SK-N-MC (cell line): ENCODE results near the gene ABI3BP.

Experiments
- EZH2 ChIP-seq: fragments of 200-600 bp; sonication (generic); IDR thresholded peaks from one replicate; pipeline ENCODE4 v1.6.1; 2017; ENCODE audit warnings: antibody characterized with exemption
- FOXP2 ChIP-seq: optimal IDR thresholded peaks from 2 replicates; pipeline ENCODE3; 2011; ENCODE audit warnings: mild to moderate bottlenecking, moderate library complexity; ENCODE audit not compliant: insufficient read depth; ENCODE audit errors: extremely low read length, control extremely low read depth
- POLR2AphosphoS5 ChIP-seq: IDR thresholded peaks from 2 replicates; pipeline ENCODE4 v1.6.1; 2012; ENCODE audit warnings: mild to moderate bottlenecking, low read depth, low read length, borderline replicate concordance

GRCh38 chr3:101010296-101010695, 17.1 kb upstream of the ABI3BP start:
- TF ChIP-seq POLR2AphosphoS5 = no peak
- TF ChIP-seq EZH2 = no peak
- no peak for TF ChIP-seq FOXP2
